Measurements from ENCODE around the gene UMPS. TPM values are rescaled to one million over a fixed set of nuclear protein-coding genes. Genes with fewer than 3 reads are reported as not detected.
"Not testable (repeated sequence)": the region's sequence is repeated elsewhere in the genome, so short reads cannot be mapped to it uniquely, and the experiment has no call there.

Gene UMPS
- total and polyA plus RNA-seq, 2 of the 4 experiments (the other 2 are of a cell fraction): 18.7 to 26.7 TPM

DNA sequence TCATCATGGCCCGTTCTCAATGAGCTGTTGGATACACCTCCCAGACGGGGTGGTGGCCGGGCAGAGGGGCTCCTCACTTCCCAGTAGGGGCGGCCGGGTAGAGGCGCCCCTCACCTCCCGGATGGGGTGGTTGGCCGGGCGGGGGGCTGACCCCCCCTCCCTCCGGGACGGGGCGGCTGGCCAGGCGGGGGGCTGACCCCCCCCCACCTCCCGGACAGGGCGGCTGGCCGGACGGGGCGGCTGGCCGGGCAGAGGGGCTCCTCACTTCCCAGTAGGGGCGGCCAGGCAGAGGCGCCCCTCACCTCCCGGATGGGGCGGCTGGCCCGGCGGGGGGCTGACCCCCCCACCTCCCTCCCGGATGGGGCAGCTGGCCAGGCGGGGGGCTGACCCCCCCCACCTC, 19.6 kb downstream of the UMPS start:
- H2BK120ac ChIP-seq (ENCODE audit: low read depth, low read length); H3K4me3 ChIP-seq (ENCODE audit: insufficient read depth, low read depth, low read length); H3K36me3 ChIP-seq (ENCODE audit: control insufficient read depth, insufficient read depth, low read length); DNase-seq; H3K27ac ChIP-seq (ENCODE audit: insufficient read depth, low read length); H2BK20ac ChIP-seq (ENCODE audit: low read depth, low read length); H3K27me3 ChIP-seq (ENCODE audit: control insufficient read depth, insufficient read depth, low read length); H3K4ac ChIP-seq (ENCODE audit: low read depth, low read length); H2BK5ac ChIP-seq (ENCODE audit: low read depth, low read length, poor library complexity, severe bottlenecking); H4K5ac ChIP-seq (ENCODE audit: low read depth, low read length); H2BK15ac ChIP-seq (ENCODE audit: low read depth, low read length); H2AFZ ChIP-seq (replicated peaks; ENCODE audit: low read length, poor library complexity); H3K14ac ChIP-seq (replicated peaks; ENCODE audit: low read depth, low read length); H2AK9ac ChIP-seq (replicated peaks; ENCODE audit: low read depth, low read length, poor library complexity); H3K4me2 ChIP-seq (ENCODE audit: low read depth, low read length); H3K79me1 ChIP-seq (ENCODE audit: low read depth in 1 of 2, low read length in 2 of 2); H3K56ac ChIP-seq (ENCODE audit: extremely low read depth, insufficient read depth, low read length); ATAC-seq (ENCODE audit: low read depth); H3K9me1 ChIP-seq (ENCODE audit: insufficient read depth, low read length); H3K9ac ChIP-seq (ENCODE audit: low read depth, low read length); H3K18ac ChIP-seq (ENCODE audit: low read depth, low read length); H3K23ac ChIP-seq (ENCODE audit: low read depth, low read length); H3K9me3 ChIP-seq (ENCODE audit: control insufficient read depth, insufficient read depth, low read length); H3K4me1 ChIP-seq (ENCODE audit: control insufficient read depth, insufficient read depth, low read length); CTCF ChIA-PET; H4K91ac ChIP-seq (ENCODE audit: insufficient read depth, low read depth, low read length); POLR2A ChIA-PET (ENCODE audit: unreplicated experiment); H2AK5ac ChIP-seq (ENCODE audit: low read depth, low read length); H4K20me1 ChIP-seq (ENCODE audit: insufficient read depth, low read length); intact Hi-C loops (cut with micrococcal nuclease); H4K8ac ChIP-seq (ENCODE audit: low read depth in 2 of 2, low read length in 2 of 2); BruUV-seq (replicated peaks): not testable (repeated sequence)
- in situ Hi-C loops (cut with MboI; ENCODE audit: low sequenced_read_pairs) (loop anchor here (25.0 kb wide), 1 partner anchor 812 kb away; no protein-coding TSS in a partner anchor), dilution Hi-C loops (cut with HindIII; ENCODE audit: low sequenced_read_pairs, unreplicated experiment) (loop anchor here (25.0 kb wide), 1 partner anchor 137 kb away; the partner anchor contains the start of gene ITGB5)
- WGBS, 2 experiments (ENCODE audit: extremely low coverage in 2 of 2, insufficient read length in 1 of 2): no CpG with 5 or more reads among the region's 27 CpGs
